ENCODE measurements around the gene GALM. TPM values are rescaled to one million over a fixed set of nuclear protein-coding genes. Genes with fewer than 3 reads are reported as not detected.

GALM gene
- total and polyA plus RNA-seq, 2 of the 13 experiments (the other 11 are each of a cell fraction or from before 2014, with no cell fraction given): 65.5 to 90.0 TPM

GRCh38 chr2:38750891-38751595 lies 85.1 kb downstream of the GALM start, which contains the start of gene SRSF7 (continued):
- TF ChIP-seq NFKB2 (CRISPR knock-in tag; IDR thresholded peaks at IDR 0.05; ENCODE audit: borderline replicate concordance) (peak; percentile 99), ZNF672 (CRISPR knock-in tag; IDR thresholded peaks at IDR 0.05) (no peak; the same call in 1 of the 2 replicates), DNMT3B (CRISPR knock-in tag; conservative IDR thresholded peaks at IDR 0.05) (peak; percentile 9; the same call in 1 of the 2 replicates), ZNF674 (CRISPR knock-in tag; IDR thresholded peaks at IDR 0.05; ENCODE audit: low read depth) (peak; percentile 88; the same call in 1 of the 2 replicates), NR2F6 (IDR thresholded peaks at IDR 0.05) (no peak), NR2F6 (CRISPR knock-in tag; IDR thresholded peaks at IDR 0.05) (peak; percentile 46), CCAR2 (optimal IDR thresholded peaks at IDR 0.05; ENCODE audit: low read depth, low read length) (no peak), KDM5B (CRISPR knock-in tag; IDR thresholded peaks at IDR 0.05; ENCODE audit: borderline replicate concordance) (peak; percentile 87), MAF1 (CRISPR knock-in tag; IDR thresholded peaks at IDR 0.05; ENCODE audit: borderline replicate concordance) (no peak), ATF7-NPFF (CRISPR knock-in tag; IDR thresholded peaks at IDR 0.05; ENCODE audit: low read depth) (peak; percentile 98), ZNF230 (CRISPR knock-in tag; IDR thresholded peaks at IDR 0.05) (peak; percentile 66; the same call in 1 of the 2 replicates), SP140L (CRISPR knock-in tag; IDR thresholded peaks at IDR 0.05; ENCODE audit: borderline replicate concordance) (no peak), KDM5A (IDR thresholded peaks at IDR 0.05; ENCODE audit: borderline replicate concordance, low read length) (peak; percentile 7; the same call in 1 of the 2 replicates)
- TF ChIP-seq, protein P1, sequence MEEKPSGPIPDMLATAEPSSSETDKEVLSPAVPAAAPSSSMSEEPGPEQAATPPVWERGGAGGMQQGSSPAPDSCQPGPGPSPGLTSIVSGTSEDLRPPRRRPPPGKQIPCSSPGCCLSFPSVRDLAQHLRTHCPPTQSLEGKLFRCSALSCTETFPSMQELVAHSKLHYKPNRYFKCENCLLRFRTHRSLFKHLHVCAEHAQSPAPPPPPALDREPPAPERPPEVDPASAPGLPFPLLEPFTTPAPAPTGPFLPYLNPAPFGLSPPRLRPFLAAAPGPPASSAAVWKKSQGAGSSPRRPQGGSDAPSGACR (CRISPR knock-in tag; IDR thresholded peaks at IDR 0.05): peak; percentile 86
- TF ChIP-seq, protein P2, sequence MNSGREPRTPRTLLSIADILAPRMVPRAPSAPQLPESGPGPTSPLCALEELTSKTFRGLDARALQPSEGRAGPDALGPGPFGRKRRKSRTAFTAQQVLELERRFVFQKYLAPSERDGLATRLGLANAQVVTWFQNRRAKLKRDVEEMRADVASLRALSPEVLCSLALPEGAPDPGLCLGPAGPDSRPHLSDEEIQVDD (CRISPR knock-in tag; IDR thresholded peaks at IDR 0.05; ENCODE audit: borderline replicate concordance): no peak; the same call in 1 of the 2 replicates
- TF ChIP-seq, protein P3, sequence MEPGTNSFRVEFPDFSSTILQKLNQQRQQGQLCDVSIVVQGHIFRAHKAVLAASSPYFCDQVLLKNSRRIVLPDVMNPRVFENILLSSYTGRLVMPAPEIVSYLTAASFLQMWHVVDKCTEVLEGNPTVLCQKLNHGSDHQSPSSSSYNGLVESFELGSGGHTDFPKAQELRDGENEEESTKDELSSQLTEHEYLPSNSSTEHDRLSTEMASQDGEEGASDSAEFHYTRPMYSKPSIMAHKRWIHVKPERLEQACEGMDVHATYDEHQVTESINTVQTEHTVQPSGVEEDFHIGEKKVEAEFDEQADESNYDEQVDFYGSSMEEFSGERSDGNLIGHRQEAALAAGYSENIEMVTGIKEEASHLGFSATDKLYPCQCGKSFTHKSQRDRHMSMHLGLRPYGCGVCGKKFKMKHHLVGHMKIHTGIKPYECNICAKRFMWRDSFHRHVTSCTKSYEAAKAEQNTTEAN (CRISPR knock-in tag; conservative IDR thresholded peaks at IDR 0.05): no peak; the same call in 1 of the 2 replicates
- TF ChIP-seq, protein P4, sequence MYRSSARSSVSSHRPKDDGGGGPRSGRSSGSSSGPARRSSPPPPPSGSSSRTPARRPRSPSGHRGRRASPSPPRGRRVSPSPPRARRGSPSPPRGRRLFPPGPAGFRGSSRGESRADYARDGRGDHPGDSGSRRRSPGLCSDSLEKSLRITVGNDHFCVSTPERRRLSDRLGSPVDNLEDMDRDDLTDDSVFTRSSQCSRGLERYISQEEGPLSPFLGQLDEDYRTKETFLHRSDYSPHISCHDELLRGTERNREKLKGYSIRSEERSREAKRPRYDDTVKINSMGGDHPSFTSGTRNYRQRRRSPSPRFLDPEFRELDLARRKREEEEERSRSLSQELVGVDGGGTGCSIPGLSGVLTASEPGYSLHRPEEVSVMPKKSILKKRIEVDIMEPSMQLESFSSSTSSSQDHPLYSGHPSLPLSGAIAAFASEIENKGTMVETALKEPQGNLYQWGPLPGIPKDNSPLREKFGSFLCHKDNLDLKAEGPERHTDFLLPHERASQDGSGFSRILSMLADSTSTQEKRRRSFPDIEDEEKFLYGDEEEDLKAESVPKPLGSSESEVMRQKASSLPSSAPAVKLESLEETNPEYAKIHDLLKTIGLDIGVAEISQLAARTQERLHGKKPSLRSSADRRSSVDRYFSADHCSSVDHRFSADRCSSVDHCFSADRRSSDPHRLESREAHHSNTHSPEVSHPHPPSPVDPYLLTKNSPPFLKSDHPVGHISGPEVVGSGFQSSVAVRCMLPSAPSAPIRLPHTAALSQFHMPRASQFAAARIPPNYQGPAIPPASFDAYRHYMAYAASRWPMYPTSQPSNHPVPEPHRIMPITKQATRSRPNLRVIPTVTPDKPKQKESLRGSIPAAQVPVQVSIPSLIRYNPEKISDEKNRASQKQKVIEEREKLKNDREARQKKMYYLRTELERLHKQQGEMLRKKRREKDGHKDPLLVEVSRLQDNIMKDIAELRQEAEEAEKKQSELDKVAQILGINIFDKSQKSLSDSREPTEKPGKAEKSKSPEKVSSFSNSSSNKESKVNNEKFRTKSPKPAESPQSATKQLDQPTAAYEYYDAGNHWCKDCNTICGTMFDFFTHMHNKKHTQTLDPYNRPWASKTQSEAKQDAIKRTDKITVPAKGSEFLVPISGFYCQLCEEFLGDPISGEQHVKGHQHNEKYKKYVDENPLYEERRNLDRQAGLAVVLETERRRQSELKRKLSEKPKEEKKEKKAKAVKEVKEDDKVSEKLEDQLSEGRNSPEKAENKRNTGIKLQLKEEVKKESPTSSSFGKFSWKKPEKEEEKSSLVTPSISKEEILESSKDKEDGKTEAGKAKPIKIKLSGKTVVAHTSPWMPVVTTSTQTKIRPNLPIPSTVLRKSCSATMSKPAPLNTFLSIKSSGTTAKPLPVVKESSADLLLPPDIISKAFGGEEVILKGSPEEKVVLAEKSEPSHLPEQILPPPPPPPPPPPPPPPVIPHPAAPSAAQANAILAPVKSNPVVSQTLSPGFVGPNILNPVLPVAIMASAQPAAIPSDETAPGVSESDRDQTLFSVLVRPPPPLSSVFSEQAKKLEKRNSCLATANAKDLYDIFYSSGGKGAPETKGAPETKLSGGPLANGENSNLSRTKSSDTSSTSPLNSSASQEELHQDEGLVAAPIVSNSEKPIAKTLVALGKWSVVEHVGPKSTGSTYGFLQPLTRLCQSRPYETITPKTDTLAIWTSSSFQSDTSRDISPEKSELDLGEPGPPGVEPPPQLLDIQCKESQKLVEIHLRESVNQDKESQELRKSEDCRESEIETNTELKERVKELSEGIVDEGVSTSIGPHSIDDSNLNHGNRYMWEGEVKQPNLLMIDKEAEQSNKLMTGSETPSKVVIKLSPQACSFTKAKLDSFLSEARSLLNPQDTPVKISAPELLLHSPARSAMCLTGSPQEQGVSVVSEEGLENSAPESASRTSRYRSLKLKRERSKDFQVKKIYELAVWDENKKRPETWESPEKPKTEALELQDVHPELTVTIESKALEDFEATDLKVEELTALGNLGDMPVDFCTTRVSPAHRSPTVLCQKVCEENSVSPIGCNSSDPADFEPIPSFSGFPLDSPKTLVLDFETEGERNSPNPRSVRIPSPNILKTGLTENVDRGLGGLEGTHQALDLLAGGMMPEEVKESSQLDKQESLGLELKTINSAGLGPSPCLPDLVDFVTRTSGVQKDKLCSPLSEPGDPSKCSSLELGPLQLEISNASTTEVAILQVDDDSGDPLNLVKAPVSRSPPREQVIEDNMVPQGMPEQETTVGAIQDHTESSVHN (CRISPR knock-in tag; IDR thresholded peaks at IDR 0.05): no peak

All from HepG2 (cell line).